ENCODE measurements around the gene ARHGEF33. TPM values are rescaled to one million over a fixed set of nuclear protein-coding genes. Genes with fewer than 3 reads are reported as not detected.

ARHGEF33 gene
- total and polyA plus RNA-seq, 2 of the 13 experiments (the other 11 are each of a cell fraction or from before 2014, with no cell fraction given) = 0.04 TPM; not detected in 1

DNA sequence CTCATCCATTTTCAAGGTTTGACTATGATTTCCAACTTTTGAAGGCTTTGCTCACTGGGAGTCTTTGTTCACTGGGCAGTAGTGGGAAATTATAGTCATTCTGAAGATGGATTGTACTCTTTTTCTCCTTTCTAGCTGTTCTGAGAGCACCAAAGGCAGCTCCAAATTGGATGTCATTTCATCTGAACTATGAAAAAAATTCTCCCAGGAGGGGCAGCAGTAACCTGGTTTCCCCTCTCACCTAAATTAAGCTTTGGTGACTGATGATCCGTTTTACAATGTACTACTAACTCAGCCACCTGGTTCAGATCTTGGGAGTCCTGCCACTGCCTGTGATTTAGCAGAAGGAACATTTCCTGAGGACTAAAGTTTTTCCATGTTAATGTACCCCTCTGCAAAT lies 17.6 kb downstream of the ARHGEF33 start (continued):
- TF ChIP-seq ZNF589 (CRISPR knock-in tag; conservative IDR thresholded peaks at IDR 0.05) (no peak), ZSCAN9 (CRISPR knock-in tag; IDR thresholded peaks at IDR 0.05; ENCODE audit: borderline replicate concordance) (no peak), NR2C2 (CRISPR knock-in tag; IDR thresholded peaks at IDR 0.05; ENCODE audit: borderline replicate concordance) (no peak)

DNA sequence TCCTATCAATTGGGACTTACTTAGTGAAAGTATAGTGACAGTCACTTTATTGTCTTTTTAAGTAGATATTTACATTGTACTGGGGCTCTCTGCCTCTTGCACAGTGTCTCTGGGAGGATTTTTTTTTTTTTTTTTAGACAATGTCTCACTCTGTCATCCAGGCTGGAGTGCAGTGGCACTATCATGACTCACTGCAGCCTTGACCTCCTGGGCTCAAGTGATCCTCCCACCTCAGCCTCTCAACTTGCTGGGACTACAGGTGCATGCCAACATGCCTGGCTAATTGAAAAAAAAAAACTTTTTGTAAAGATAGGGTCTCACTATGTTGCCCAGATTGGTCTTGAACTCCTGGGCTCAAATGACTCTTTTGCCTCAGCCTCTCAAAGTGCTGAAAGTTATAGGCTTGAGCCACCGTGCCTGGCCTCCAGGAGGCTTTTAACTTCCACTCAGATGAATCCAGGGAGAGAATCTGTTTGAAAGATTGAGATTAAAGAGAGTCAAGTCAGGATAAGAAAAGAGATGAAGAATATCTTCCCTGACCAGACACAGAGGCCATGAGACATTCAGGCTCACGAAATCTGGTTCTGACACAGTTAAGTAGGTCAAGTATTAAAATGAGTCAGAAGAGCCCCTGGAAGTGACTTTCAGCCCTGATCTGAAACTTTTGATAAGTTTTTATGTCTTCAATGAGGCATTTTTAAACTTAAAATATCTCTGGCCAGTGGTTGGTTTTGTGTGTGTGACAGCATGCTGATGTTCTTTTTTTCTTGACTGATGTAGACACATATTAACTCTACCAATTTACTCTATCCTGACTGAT lies 18.3 kb downstream of the ARHGEF33 start:
- FAIRE-seq (peak; percentile 39), DNase-seq (ENCODE audit: low spot score) (peak; percentile 89), ATAC-seq (peak; percentile 91)
- no peaks in the 10 kb centered on the region for H3K9me3 ChIP-seq (ENCODE audit: low read length)
- peak overlapping the region in 1 of 3 experiments; percentile 14; a peak in 1 of 6 replicates for H3K4me3 ChIP-seq (replicated peaks in 1 of 3; ENCODE audit: insufficient read depth in 1 of 3, low read depth in 2 of 3, low read length in 3 of 3)
- 65% methylated on average over 2 of the region's 2 CpGs for WGBS (ENCODE audit: low lambda C conversion rate)
- no peaks in the 10 kb centered on the region for H3K79me2 ChIP-seq (ENCODE audit: insufficient read depth, low read length)
- no TSS peak for BruUV-seq (replicated peaks)
- H2AFZ ChIP-seq (ENCODE audit: low read length) = no peak overlapping the region
- intact Hi-C loops (cut with micrococcal nuclease; ENCODE audit: unreplicated experiment) (no loop called here), in situ Hi-C loops (cut with HindIII; ENCODE audit: extremely low pct_ligation_motif_present, low pct_unique_long_range_greater_than_20kb) (no loop called here)
- H3K27me3 ChIP-seq (ENCODE audit: control insufficient read depth in 1 of 2, insufficient read depth in 2 of 2, low read length in 2 of 2) = no peaks in the 10 kb centered on the region
- H3K36me3 ChIP-seq (replicated peaks in 1 of 2; ENCODE audit: control insufficient read depth in 1 of 2, insufficient read depth in 2 of 2, low read length in 2 of 2) = no peaks in the 10 kb centered on the region
- H3K27ac ChIP-seq (ENCODE audit: extremely low read length, insufficient read depth, low read length) = peak overlapping the region; percentile 18
- CTCF ChIA-PET (ENCODE audit: low intra/inter-chr PET ratio, low total read pairs) = no interaction called here
- H3K9ac ChIP-seq (ENCODE audit: insufficient read depth, low read depth, low read length) = 0 out of 2 replicates have a peak overlapping the region, but pooled peaks have one; percentile 25
- no peaks in the 10 kb centered on the region for H4K20me1 ChIP-seq (ENCODE audit: insufficient read depth, low read length)
- peak overlapping the region; percentile 56 for H3K4me2 ChIP-seq (ENCODE audit: low read depth, low read length)
- peaks cover 46% of the 10 kb centered on the region for H3K4me1 ChIP-seq (ENCODE audit: insufficient read depth, low read length)
- POLR2A ChIA-PET = interaction anchor here (0.7 to 1.5 kb wide), 3 partner anchors 8 to 32 kb away, joined by 3 read pairs; partner anchors contain the start of genes DHX57 and MORN2
- 0 out of 2 replicates have a peak, but pooled peaks have one; percentile 21 for TF ChIP-seq MIER2 (CRISPR knock-in tag; IDR thresholded peaks at IDR 0.05)
- peak; percentile 95; the same call in 1 of the 2 replicates for TF ChIP-seq CHD4 (IDR thresholded peaks at IDR 0.05; ENCODE audit: borderline replicate concordance, low read length)
- TF ChIP-seq, protein P1, sequence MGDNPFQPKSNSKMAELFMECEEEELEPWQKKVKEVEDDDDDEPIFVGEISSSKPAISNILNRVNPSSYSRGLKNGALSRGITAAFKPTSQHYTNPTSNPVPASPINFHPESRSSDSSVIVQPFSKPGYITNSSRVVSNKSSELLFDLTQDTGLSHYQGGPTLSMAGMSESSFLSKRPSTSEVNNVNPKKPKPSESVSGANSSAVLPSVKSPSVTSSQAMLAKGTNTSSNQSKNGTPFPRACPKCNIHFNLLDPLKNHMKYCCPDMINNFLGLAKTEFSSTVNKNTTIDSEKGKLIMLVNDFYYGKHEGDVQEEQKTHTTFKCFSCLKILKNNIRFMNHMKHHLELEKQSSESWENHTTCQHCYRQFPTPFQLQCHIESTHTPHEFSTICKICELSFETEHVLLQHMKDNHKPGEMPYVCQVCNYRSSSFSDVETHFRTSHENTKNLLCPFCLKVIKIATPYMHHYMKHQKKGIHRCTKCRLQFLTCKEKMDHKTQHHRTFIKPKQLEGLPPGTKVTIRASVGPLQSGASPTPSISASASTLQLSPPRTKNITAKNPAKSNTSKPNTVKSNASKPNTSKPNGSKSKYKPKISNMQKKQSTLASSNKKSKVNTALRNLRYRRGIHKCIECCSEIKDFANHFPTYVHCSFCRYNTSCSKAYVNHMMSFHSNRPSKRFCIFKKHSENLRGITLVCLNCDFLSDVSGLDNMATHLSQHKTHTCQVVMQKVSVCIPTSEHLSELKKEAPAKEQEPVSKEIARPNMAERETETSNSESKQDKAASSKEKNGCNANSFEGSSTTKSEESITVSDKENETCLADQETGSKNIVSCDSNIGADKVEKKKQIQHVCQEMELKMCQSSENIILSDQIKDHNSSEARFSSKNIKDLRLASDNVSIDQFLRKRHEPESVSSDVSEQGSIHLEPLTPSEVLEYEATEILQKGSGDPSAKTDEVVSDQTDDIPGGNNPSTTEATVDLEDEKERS (CRISPR knock-in tag; IDR thresholded peaks at IDR 0.05) = 0 out of 2 replicates have a peak, but pooled peaks have one; percentile 55
- peak; percentile 57; the same call in 1 of the 2 replicates for TF ChIP-seq MEIS1 (CRISPR knock-in tag; IDR thresholded peaks at IDR 0.05; ENCODE audit: borderline replicate concordance)
- TF ChIP-seq, protein P2, sequence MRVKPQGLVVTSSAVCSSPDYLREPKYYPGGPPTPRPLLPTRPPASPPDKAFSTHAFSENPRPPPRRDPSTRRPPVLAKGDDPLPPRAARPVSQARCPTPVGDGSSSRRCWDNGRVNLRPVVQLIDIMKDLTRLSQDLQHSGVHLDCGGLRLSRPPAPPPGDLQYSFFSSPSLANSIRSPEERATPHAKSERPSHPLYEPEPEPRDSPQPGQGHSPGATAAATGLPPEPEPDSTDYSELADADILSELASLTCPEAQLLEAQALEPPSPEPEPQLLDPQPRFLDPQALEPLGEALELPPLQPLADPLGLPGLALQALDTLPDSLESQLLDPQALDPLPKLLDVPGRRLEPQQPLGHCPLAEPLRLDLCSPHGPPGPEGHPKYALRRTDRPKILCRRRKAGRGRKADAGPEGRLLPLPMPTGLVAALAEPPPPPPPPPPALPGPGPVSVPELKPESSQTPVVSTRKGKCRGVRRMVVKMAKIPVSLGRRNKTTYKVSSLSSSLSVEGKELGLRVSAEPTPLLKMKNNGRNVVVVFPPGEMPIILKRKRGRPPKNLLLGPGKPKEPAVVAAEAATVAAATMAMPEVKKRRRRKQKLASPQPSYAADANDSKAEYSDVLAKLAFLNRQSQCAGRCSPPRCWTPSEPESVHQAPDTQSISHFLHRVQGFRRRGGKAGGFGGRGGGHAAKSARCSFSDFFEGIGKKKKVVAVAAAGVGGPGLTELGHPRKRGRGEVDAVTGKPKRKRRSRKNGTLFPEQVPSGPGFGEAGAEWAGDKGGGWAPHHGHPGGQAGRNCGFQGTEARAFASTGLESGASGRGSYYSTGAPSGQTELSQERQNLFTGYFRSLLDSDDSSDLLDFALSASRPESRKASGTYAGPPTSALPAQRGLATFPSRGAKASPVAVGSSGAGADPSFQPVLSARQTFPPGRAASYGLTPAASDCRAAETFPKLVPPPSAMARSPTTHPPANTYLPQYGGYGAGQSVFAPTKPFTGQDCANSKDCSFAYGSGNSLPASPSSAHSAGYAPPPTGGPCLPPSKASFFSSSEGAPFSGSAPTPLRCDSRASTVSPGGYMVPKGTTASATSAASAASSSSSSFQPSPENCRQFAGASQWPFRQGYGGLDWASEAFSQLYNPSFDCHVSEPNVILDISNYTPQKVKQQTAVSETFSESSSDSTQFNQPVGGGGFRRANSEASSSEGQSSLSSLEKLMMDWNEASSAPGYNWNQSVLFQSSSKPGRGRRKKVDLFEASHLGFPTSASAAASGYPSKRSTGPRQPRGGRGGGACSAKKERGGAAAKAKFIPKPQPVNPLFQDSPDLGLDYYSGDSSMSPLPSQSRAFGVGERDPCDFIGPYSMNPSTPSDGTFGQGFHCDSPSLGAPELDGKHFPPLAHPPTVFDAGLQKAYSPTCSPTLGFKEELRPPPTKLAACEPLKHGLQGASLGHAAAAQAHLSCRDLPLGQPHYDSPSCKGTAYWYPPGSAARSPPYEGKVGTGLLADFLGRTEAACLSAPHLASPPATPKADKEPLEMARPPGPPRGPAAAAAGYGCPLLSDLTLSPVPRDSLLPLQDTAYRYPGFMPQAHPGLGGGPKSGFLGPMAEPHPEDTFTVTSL (CRISPR knock-in tag; IDR thresholded peaks at IDR 0.05; ENCODE audit: borderline replicate concordance) = peak; percentile 89
